AG20443 (cell line): ENCODE results near the gene RAE1.

ENCODE experiments used
- DNase-seq: peaks from one replicate; pipeline ENCODE4 v3.0.0; 2012; ENCODE audit warnings: low spot score, mixed read lengths

The RAE1 gene

DNA sequence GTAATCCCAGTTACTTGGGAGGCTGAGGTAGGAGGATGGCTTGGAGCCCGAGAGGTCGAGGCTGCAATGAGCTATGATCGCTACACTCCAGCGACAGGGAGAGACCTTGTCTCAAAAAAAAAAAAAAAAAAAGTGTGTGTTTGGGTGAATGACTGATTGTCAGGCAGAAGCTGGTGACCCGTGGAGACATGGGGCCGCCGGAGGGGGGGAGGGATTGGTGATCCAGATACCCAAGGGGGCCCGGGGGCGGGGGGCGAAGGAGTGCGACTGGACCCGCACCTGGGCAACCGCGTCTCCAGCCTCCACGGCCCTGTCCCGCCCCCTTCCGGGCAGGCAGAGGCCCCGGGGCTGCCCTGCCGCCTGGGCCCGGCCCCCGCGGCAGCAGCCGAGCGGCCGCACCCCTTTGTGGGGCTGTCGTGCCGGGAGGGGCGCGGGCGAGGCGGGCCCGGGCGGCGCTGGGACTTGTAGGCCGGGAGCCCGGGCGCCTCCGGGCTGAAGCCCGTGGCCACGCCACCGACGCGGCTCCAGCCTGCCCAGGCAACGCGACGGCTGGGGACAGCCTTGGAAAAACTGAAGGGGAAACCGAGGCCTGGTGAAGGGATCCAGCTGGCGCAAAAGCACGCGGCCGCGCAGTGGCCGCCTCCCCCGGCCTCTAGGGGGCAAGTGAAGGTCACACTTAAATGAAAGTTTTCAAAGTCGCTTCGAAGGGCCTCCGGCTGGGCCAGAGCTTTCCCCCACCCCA lies 38.1 kb downstream of the RAE1 start:
- DNase-seq = peak; percentile 93

DNA sequence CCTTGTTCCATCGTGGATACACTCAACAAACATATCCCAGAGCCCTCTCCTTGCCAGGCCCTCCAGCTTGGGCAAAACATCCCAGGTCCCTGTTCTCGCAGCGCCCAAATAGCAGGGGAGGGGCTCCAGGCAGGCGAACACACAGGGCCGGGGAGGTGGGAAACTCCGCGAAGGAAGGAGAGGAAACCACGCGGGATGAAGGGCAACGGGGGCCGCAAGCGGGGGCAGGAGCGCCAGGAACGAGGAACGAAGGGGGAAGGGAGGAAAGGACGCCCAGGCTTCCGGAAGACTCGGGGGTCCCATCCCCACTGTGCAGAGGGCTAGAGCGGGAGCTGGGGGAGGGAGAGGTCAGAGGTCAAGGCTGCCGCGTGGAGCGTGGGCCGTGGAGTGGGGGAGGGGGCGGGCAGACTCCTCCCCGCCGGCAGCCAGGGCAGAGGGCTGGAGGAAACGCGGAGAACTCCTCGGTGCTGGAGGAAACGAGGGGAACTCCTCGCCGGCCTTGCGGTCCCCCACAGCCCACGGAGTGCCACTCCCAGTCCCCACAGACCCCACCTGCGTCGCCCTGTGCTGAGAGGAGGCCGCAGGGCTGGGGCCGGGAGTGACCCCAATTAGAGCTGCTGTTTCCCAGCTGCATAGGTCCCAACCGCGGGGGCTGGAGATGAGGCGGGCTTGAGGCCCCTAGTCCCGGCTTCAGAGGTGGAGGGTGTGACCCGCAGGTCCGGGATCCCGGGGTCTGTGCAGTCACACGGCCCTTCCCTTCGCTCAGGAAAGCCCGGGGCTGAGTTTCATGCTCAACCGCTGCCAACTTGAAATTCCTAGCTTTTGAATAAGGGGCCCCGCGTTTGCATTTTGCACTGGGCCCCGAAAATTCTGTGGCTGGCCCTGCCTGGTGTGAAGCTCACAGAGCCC lies 38.9 kb downstream of the RAE1 start:
- no peak for DNase-seq

DNA sequence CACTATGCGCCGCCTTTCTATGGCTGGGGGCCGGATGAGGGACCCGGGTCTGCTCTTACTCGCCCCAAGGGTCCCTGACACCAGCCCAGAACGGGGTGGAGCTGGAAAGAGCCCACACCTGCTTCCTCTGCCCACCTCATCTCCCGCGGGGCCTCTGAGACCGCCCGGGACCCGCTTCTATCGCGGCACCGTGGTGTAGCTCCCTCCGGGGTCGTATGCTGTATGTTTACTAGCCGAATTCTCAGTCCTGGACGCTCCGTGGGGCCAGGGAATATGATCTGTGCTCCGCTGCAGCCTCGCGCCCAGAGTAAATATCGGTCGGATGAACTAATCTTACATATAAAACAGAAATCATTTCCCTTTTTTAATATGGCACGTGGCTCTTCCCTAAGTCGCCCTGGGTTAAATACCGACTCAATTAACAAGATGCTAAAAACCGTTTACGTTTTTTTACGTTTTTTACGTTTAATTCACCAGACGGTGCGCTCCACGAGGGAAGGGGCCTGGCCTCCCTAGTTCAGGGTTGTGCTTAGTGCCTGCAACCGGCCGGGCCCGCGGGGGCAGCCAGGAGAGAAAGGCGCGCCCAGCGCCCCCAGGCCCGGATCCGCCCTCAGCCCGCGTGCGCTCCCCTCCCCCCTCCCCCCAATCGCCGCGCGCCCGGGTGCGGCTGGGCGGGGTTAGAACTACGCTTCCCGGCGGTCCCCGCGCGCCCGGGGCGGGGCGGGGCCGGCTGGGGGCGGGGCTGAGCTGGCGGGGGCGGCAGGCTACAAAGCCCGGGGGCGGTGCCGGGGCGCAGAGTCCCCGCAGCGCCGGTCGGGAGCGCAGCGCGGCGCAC lies 39.8 kb downstream of the RAE1 start, which contains the start of gene RBM38:
Gene RBM38, plus strand, starts transcription at position 793 of the 835 bp plus-strand sequence. CDS start 186 bp downstream, outside the sequence.
- peak; percentile 97 for DNase-seq

DNA sequence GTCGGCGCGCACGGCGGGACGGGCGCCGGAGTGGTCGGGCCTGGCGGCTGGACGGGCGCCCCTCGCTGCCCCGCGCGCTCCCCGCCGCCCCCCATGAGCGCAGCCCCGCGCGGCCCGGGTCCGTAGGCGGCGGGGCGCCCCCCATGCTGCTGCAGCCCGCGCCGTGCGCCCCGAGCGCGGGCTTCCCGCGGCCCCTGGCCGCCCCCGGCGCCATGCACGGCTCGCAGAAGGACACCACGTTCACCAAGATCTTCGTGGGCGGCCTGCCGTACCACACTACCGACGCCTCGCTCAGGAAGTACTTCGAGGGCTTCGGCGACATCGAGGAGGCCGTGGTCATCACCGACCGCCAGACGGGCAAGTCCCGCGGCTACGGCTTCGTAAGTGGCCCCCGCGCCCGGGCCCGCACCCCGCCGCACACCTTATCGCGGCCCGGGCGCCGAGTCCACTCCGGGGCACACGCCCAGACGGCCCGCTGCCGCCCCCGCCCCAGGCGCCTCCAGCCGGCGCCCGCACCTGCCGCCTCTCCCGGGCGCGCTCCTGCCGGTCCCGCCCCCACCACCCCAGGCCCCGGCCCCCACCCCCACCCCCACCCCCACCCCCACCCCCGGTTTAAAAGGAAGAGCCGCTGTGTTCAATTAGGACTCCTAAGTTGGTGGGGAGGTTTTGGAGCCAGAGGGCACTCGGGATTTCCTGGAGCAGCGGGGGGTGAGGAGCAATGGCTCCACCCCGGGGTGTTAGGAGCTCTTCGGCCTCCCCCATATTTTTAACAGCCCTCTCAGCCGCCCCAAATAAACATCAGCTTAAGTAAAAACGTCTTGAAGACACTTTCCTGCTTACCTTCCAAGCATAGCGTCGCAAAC lies 40.6 kb downstream of the RAE1 start:
- no peak for DNase-seq

DNA sequence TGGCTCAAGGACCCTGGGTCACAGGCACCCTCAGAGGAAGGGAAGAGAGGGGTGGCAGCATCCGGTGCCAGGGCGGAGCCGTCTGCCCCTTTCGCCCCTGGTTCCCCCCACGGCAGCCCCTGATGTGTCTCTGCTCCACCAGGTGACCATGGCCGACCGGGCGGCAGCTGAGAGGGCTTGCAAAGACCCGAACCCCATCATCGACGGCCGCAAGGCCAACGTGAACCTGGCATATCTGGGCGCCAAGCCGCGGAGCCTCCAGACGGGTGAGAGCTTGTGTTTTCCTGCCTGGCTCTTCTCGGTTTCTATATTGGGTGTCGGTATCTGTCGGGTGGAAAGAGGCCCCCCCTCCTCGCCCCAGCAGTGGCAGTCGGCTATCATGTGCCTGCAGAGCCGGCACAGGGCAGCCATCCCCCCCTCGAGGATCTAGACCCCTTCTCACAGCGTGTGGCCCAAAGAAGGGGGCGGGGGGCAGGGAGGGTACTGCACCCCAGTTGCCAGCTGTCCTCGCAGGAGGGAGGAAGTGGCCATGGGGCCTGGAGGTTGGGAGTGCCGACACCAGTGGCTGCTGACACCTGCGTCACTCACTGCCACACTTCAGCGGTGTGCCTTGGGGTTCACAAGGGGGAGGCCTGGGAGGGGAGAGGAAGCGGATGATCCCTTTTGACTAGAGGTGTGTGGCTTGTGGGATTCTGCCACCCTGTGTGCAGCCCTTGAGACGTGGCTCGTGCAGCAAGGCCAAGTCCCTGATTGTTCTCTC lies 41.6 kb downstream of the RAE1 start:
- no peak for DNase-seq

DNA sequence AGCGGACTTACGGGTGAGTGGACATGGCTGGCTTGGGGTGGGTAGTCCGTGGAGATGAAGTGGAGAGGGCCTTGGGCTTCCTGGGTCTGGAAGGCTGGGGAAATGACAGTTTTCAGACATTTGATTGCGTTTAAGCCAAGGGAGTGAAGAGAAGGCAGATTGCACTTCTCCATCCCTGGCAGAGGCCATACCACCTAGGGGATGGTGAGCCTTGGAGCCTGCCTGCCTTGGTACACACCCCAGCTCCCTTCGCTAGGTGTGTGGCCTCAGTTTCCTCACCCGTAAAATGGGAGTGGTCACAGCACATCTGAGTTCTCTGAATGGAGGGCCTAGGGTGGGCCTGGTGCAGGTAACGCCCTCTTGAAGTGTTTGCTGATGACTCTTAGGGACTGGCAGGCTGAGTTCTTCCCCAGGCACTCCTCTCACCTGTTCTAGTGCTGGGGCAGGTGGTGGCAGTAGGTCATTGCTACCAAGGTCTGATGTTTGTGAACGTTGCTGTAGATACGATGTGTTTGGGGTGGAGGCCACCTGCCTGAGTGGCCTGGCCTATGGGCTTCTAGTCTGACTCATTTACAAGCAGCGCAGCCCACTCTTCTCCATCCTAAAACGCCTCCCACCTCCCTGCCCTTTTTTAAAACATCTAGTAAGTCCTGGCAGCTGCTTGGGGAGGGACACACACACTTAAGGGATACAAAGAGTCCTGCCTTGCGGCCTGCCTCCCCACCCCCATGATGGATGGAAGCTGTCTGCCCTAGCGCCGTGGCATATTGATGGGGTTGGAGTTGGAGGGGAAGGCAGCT lies 42.5 kb downstream of the RAE1 start:
- no peak for DNase-seq

DNA sequence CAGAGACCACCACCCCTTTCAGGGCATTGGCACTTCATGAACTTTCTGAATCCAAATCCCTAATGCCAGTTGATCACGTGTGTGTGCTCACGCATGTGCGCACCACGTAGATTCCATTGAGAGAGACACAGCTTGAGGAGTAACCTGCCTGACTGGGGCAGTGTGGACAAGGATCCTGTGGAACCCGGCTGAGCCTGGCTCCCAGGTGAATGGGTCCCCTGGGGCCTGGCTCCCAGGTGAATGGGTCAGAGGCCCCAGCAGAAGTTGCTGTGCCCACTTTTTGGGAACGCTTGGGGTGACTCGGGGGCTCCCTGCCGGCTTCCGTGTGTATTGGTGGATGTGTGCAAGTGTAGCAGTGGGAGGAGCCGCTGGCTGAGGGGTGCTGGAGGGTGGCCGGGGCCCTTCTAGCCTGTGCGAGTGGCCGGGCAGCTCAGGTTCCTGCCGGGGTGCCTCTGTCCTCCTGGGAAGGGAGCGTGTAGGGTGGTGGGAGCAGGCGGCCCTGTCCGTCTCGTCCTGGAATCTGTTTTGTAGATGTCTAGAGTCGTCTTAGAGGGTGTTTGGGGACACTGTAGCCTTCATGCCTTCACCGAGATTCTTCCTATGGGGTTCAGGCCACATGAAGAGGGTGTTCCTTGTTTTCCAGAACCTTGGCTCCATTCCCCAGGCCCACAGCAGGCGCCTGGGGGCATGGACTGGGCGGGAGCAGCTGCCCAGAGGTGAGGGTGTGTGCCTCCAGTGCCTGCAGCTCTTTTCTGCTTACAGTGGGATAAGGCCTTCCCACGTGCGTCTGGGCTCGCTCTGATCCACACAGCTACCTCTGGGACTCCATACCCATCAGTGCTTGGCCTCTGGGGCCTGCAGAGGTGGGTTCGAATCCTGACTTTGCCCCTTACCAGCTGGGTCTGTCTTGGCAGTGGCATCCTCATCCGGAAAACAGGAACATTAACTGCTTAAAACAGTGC lies 43.3 kb downstream of the RAE1 start:
- DNase-seq = no peak

DNA sequence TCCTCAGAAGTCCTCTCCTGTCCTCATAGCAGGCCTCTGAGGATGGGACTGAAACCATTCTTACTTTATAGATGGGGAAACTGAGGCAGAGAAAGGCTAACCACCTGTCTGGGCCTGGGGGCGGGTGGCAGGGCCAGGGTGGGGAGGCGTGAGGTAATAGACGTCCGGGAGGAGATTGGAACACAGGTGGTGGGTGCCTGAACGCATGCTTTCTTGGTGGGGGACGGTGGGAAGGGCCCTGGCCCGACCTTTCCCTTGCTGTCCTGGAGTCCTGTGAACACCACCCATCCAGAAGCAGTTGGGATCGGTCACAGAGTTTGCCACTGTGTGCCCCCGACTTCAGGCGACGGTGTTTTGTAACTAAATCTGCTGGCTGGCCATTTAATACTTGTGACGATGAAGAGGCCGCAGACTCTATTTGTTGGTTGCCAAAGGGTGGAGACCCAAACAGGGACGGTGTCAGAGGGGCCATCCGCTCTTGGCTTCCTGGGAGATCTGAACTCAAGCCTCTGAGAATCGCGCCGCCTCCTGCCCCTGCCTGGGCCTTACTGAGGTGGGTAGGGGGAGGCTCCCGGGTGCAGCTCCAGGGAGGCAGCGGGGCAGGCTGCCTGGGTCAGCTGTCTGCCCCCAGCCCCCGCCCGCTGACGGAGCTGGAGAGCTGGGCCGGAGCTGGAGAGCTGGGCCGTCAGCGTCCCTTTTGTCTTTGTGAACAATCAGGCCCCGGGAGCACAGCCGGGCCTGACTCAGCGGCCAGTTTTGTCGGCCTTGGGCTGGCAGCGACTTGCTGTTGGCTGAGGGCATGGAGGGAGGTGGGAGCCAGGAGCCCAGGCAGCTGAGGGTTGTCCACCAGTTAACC lies 44.3 kb downstream of the RAE1 start:
- peak; percentile 82 for DNase-seq

DNA sequence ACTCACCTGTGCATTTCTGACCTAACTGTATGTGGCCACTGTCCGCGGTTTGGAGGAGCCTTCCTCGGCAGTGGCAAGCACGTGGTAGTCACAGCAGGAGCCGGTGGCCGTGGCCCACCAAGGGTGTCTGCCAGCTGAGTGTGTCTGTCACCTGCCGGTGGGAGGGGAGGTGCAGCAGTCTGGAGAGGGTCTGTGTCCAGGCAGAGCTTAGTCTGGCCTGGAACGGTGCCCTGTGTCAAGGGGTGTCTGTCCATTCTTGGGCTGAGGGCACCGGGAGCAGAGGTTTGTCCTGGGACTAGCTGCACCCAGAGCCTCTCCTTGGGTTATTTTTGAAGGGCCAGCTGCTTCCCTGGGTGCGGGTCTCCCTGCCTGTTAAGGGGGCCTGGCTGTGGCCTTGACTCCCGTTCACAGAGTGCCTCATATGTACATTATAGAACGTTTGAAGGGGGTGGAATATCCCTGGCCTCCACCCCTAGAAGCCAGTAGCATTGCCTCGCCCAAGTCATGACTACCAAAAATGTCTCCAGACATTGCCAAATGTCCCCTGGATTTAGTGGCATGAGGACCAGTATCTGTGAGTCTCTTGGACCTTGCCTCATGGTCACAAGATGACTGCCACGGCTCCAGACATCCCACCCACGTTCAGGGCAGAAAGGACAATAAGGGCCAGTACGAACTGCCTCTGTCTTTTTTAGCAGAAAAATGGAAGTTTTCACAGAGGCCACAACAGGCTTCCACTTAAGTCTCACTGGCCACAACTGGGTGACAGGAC lies 45.3 kb downstream of the RAE1 start:
- DNase-seq = no peak

DNA sequence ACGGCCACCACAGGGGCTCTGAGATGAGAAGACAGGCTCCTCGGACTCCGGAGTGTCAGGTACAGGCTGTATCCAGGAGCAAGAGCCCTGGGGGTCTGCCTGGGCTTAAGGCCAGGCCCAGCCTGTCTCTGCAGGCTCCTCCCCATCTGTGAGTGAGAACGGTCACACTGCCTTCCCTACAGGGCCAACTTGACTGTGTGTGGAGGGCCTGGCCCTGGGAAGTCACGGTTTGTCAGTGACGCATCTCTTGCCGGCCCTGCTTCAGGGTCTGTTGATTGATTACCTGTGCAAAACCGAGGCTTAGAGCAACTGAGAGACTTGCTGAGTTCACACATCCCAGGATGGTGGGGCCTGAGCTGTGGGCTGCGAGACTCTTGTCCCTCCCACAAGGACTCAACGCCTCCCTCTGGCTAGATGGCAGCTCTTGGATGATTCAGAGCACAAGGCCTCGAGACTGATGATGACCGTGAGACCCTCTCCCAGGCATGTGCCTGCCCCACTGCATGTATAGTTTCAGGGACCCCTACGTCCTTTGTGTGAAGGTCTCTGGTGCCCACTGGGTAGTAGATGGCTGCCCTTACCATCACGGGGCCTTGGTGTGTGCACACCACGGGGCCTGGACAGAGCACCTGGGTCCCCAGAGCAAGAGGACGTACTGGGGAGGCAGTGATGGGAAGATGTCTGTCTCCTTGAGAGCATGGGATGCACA lies 46.1 kb downstream of the RAE1 start:
- DNase-seq = no peak

DNA sequence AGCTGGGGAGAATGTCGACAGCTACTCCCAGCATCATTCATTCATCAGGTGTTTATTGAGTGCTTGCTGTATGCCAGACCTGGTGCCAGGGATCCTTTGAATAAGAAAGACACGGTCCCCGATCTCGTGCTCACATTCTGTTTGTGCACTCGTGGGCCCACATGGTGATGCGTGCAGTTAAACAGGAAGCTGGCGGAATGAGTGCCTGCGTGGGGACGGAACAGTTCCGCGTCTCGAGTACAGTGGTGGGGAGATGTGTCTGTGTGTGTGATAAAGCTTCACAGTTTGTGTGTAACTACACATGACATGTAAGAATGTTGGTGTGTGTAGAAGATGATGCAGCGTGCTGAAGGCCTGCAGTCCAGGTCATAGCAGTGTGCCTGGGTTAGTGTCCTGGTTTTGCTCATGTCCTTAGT lies 46.6 kb downstream of the RAE1 start:
- DNase-seq = no peak

DNA sequence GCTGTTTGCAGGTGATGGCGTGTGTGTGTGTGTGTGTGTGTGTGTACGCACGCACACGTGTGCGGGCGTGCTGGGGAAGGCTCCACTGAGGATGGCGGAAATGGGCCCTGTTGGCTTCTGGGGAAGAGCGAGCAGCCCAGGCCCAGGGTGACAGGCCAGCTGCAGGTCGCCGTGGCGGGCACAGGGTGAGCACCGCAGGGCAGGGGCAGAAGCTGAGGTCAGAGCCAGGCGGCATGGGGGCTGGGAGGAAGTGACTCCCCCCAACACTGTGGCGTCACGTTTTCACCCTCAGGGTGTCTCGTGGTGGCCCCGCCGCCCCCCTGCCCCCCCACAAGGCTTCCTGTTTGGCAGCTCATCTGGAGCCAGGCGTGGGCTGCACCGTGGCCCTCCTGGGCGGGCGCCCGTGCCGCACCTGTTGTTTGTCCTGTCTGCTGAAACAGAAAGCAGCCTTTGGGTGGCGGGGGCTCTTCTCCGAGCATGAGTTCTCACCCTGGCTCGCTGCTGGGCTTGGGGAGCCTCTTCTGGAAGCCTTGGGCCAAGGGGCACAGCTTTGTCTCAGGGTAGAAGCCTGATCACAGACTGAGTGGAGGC lies 47.3 kb downstream of the RAE1 start:
- DNase-seq = no peak

DNA sequence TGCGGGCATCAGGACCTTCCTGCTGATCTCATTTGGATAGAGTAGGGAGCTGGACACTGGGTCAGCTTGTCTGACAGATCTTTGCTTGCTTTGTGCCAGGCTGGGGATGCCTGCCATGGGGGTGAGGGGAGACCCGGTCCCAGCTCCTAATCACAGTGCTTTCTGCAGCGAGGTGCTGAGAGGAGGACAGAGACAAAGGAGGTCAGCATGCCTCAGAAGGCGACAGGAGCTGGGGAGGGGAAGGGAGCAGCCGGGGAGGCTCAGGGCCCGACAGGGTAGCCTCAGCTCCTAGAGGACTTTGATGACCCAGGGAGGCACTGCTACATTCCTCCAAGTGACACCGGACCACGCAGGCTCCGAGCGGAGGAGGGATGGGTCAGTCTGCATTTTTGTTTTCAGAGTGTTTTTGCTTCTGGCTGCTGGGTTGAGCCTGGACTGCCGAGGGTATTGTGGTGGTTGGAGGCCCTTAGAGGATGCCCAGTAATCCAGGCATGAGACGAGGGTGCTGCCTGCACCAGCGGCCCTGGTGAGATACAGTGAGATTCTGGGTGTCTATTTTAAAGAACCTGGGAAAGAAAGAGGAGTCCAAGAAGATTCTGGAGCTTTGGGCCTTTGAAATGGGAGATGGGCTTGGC lies 48.0 kb downstream of the RAE1 start:
- DNase-seq = no peak

DNA sequence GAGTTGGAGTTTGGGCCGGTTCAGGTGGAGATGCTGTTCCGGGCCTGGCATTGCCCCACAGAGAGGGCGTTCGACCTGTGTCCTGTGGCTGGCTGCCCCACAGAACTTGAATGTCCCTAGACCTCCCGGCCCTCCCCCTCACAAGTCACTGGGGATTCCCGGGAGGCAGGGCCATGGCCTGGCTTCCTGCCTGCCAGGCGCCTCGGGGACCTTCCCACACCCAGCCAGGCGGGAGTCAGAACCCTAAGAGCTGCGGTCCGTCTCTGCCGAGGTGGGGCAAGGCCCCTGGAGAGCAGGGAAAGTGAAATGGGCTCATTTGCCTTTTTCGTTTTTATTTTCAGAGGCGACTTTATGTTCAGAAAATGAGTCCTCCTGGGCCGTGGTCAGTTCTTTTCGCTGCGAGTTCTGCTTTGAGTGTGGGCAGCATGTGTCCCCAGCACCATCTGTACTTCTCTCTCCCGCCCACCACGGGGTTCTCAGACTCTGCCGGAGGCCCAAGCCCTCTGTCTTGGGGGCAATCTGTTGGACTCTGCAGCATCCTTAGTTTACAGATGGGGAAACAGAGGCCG lies 48.6 kb downstream of the RAE1 start:
- DNase-seq = no peak

DNA sequence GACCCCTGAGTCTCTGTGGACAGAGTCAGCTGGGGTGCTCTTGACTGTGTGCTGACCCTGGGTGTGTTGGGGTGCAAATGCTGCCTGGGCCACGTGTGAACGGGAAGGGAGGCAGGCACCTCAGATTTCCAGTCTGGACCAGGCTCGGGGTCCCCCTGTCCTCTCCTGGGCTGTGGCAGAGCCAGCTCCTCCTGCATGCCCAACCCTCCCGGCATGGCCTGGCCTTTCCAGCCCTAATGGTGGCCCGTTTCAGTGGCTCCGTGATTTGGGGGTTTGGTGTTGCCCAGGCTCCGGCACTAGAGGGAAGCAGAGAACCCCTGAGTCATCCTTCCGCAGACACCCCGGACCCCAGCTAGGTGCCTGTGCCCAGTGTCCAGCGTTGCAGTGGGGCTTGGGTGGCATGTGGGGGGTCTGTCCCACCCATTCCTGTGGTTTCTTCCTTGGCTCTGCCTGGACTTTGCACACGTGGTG lies 49.2 kb downstream of the RAE1 start:
- DNase-seq = no peak
